Chondrocyte (in vitro differentiated cells): ENCODE measurements around the gene ARL17B. TPM values are rescaled to one million over a fixed set of nuclear protein-coding genes. Genes with fewer than 3 reads are reported as not detected.
"Not testable (repeated sequence)": the region's sequence is repeated elsewhere in the genome, so short reads cannot be mapped to it uniquely, and the experiment has no call there.

ENCODE experiments used
- DNase-seq: peaks from one replicate; pipeline ENCODE4 v3.0.0; 2021; ENCODE audit warnings: mixed read lengths, low spot score
- H3K27ac Mint-ChIP-seq: one replicate; pipeline ENCODE4 v1.8.0; 2021; ENCODE audit warnings: mild to moderate bottlenecking, moderate library complexity, mixed read lengths; ENCODE audit not compliant: unreplicated experiment
- H3K27me3 Mint-ChIP-seq: 2 replicates; pipeline ENCODE4 v1.8.0; 2021; ENCODE audit warnings: low read depth, mixed read lengths
- H3K36me3 Mint-ChIP-seq: 2 replicates; pipeline ENCODE4 v1.8.0; 2021; ENCODE audit warnings: low read depth, mixed read lengths
- H3K4me1 Mint-ChIP-seq: 2 replicates; pipeline ENCODE4 v1.8.0; 2021; ENCODE audit warnings: low read depth, mild to moderate bottlenecking, mixed read lengths
- H3K4me3 Mint-ChIP-seq: one replicate; pipeline ENCODE4 v1.8.0; 2021; ENCODE audit warnings: mild to moderate bottlenecking, moderate library complexity, mixed read lengths; ENCODE audit not compliant: unreplicated experiment
- H3K9me3 Mint-ChIP-seq: 2 replicates; pipeline ENCODE4 v1.8.0; 2021; ENCODE audit warnings: low read depth, mixed read lengths
- long read RNA-seq: library from polyadenylated mRNA; stranded (forward); transcript quantifications from one replicate; pipeline ENCODE4 v2.0.0, GENCODE V29; 2021
- total RNA-seq: library from RNA; stranded (reverse); gene quantifications from 3 replicates; pipeline ENCODE4 v1.2.1, GENCODE V29; 2021

Gene ARL17B
- 5.1 to 14.4 TPM (median 8.5 TPM) in 3 replicates for total RNA-seq
- long read RNA-seq, partial matches to known transcripts, result 0 of 10 reads
- long read RNA-seq, other reads (novel, unspliced or antisense), result 9 of 10 reads

GRCh38 chr17:46361755-46362154 lies at the start of gene ARL17B:
TSS of gene ARL17B (minus strand) at chr17:46361766. CDS start at chr17:46358397, 3,369 bp downstream.
- not testable (repeated sequence) for DNase-seq, H3K9me3 Mint-ChIP-seq, H3K27me3 Mint-ChIP-seq, H3K4me3 Mint-ChIP-seq, H3K4me1 Mint-ChIP-seq, H3K36me3 Mint-ChIP-seq, H3K27ac Mint-ChIP-seq

- H3K4me3 Mint-ChIP-seq, H3K4me1 Mint-ChIP-seq, H3K36me3 Mint-ChIP-seq, H3K27me3 Mint-ChIP-seq, DNase-seq, H3K9me3 Mint-ChIP-seq, H3K27ac Mint-ChIP-seq: not testable (repeated sequence)
These were observed 48.3 kb upstream of the ARL17B start for GRCh38 chr17:46409864-46410263.

- not testable (repeated sequence) for H3K4me1 Mint-ChIP-seq, DNase-seq, H3K4me3 Mint-ChIP-seq, H3K27me3 Mint-ChIP-seq, H3K27ac Mint-ChIP-seq, H3K9me3 Mint-ChIP-seq, H3K36me3 Mint-ChIP-seq
These were observed 45.6 kb upstream of the ARL17B start for GRCh38 chr17:46407155-46407554.

- not testable (repeated sequence) for H3K27ac Mint-ChIP-seq, DNase-seq, H3K36me3 Mint-ChIP-seq, H3K4me1 Mint-ChIP-seq, H3K27me3 Mint-ChIP-seq, H3K9me3 Mint-ChIP-seq, H3K4me3 Mint-ChIP-seq
These were observed 39.6 kb upstream of the ARL17B start for GRCh38 chr17:46401033-46401787.

- not testable (repeated sequence) for H3K27ac Mint-ChIP-seq, H3K27me3 Mint-ChIP-seq, H3K4me3 Mint-ChIP-seq, H3K4me1 Mint-ChIP-seq, H3K9me3 Mint-ChIP-seq, DNase-seq, H3K36me3 Mint-ChIP-seq
These were observed 39.0 kb upstream of the ARL17B start for GRCh38 chr17:46400543-46400942.

- H3K27me3 Mint-ChIP-seq, H3K9me3 Mint-ChIP-seq, DNase-seq, H3K4me3 Mint-ChIP-seq, H3K27ac Mint-ChIP-seq, H3K4me1 Mint-ChIP-seq, H3K36me3 Mint-ChIP-seq: not testable (repeated sequence)
These were observed 38.4 kb upstream of the ARL17B start for GRCh38 chr17:46399993-46400392.

- not testable (repeated sequence) for H3K9me3 Mint-ChIP-seq, DNase-seq, H3K36me3 Mint-ChIP-seq, H3K27me3 Mint-ChIP-seq, H3K4me3 Mint-ChIP-seq, H3K4me1 Mint-ChIP-seq, H3K27ac Mint-ChIP-seq
These were observed 34.7 kb upstream of the ARL17B start for GRCh38 chr17:46396292-46396691.

GRCh38 chr17:46393702-46394101 lies 32.1 kb upstream of the ARL17B start:
- not testable (repeated sequence) for H3K36me3 Mint-ChIP-seq, H3K27me3 Mint-ChIP-seq, H3K4me1 Mint-ChIP-seq, H3K27ac Mint-ChIP-seq, H3K4me3 Mint-ChIP-seq, DNase-seq, H3K9me3 Mint-ChIP-seq

- H3K36me3 Mint-ChIP-seq, H3K4me1 Mint-ChIP-seq, H3K27ac Mint-ChIP-seq, H3K4me3 Mint-ChIP-seq, DNase-seq, H3K27me3 Mint-ChIP-seq, H3K9me3 Mint-ChIP-seq: not testable (repeated sequence)
These were observed 23.9 kb upstream of the ARL17B start for GRCh38 chr17:46385491-46385890.

GRCh38 chr17:46383118-46383517 lies 21.6 kb upstream of the ARL17B start:
- not testable (repeated sequence) for DNase-seq, H3K27ac Mint-ChIP-seq, H3K9me3 Mint-ChIP-seq, H3K36me3 Mint-ChIP-seq, H3K4me1 Mint-ChIP-seq, H3K4me3 Mint-ChIP-seq, H3K27me3 Mint-ChIP-seq

- DNase-seq, H3K27me3 Mint-ChIP-seq, H3K36me3 Mint-ChIP-seq, H3K27ac Mint-ChIP-seq, H3K4me1 Mint-ChIP-seq, H3K9me3 Mint-ChIP-seq, H3K4me3 Mint-ChIP-seq: not testable (repeated sequence)
These were observed 11.9 kb upstream of the ARL17B start for GRCh38 chr17:46373418-46373817.

GRCh38 chr17:46372236-46373229 lies 11.0 kb upstream of the ARL17B start:
- not testable (repeated sequence) for H3K4me3 Mint-ChIP-seq, H3K4me1 Mint-ChIP-seq, H3K36me3 Mint-ChIP-seq, H3K27me3 Mint-ChIP-seq, DNase-seq, H3K9me3 Mint-ChIP-seq, H3K27ac Mint-ChIP-seq
